SIG-M5 treated with dmso at 0.1 percent for 504 hours (cell line): ENCODE results near the gene ZBTB11.
"Not testable (repeated sequence)": the region's sequence is repeated elsewhere in the genome, so short reads cannot be mapped to it uniquely, and the experiment has no call there.

Source experiments
- DNase-seq: peaks from one replicate; lab custom pipeline; 2025; ENCODE audit not compliant: unreplicated experiment; lab: John Stamatoyannopoulos, UW

Gene ZBTB11, protein sequence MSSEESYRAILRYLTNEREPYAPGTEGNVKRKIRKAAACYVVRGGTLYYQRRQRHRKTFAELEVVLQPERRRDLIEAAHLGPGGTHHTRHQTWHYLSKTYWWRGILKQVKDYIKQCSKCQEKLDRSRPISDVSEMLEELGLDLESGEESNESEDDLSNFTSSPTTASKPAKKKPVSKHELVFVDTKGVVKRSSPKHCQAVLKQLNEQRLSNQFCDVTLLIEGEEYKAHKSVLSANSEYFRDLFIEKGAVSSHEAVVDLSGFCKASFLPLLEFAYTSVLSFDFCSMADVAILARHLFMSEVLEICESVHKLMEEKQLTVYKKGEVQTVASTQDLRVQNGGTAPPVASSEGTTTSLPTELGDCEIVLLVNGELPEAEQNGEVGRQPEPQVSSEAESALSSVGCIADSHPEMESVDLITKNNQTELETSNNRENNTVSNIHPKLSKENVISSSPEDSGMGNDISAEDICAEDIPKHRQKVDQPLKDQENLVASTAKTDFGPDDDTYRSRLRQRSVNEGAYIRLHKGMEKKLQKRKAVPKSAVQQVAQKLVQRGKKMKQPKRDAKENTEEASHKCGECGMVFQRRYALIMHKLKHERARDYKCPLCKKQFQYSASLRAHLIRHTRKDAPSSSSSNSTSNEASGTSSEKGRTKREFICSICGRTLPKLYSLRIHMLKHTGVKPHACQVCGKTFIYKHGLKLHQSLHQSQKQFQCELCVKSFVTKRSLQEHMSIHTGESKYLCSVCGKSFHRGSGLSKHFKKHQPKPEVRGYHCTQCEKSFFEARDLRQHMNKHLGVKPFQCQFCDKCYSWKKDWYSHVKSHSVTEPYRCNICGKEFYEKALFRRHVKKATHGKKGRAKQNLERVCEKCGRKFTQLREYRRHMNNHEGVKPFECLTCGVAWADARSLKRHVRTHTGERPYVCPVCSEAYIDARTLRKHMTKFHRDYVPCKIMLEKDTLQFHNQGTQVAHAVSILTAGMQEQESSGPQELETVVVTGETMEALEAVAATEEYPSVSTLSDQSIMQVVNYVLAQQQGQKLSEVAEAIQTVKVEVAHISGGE

GRCh38 chr3:101676765-101677435 lies at the start of gene ZBTB11:
TSS of gene ZBTB11 (minus strand) at chr3:101677132. CDS start at chr3:101676914, 218 bp downstream.
- no peak for DNase-seq

DNA sequence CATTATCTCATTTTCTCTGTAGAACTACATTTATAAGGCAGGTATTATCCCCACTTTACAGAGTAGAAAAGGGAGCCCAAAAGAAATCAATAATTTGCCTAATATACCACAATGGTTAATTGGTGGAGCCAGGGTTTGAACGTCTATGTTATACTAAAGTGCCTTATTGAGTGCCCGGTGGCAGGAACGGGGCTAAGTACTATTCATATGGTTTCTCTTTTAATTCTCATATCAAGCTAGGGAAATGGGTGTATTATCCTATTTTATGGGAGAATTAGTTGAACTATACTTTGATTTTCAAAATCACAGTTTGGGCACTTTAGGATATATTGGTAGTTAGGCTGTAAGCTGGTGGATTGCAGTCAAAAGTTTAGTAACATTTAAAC lies 49.0 kb upstream of the ZBTB11 start:
- DNase-seq = no peak

DNA sequence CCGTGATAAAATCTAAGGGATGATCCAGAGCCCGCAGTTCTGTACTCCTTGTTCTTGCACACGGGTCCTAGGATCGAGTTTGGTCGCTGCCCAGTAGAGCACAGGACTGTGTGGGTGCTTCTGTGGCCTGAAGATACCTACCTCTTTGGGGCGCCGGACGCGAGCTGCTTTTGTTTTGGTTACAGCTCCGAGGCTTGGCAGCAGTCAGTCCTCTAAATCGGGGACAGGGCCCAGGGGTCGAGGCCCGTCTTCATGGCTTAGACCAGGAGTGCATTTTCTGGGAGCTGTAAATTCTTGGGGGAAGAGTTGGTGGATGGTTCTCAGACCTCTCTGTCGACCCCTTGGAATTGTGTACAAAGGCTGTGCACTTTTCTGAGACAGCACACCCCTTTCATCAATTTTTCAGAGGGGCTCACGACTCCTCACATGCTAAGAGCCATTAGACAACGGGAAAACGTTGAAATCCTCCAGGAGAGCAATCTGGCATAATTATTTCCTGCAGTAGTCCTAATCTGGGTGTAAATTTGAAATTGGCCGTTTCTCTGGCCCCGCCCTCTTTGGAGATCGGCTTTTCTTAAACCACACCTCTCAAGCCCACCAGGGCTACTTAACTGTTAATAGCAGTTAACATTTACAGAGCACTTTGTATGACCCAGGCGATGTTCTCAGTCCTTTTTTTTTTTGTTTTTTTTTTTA lies 48.4 kb upstream of the ZBTB11 start:
- DNase-seq = peak; percentile 48

- peak; percentile 97 for DNase-seq
These were observed 47.6 kb upstream of the ZBTB11 start, which contains the start of gene CEP97 for GRCh38 chr3:101724329-101725193. TSS of gene CEP97 (plus strand) at chr3:101724614. CDS start at chr3:101724677, 63 bp downstream.

DNA sequence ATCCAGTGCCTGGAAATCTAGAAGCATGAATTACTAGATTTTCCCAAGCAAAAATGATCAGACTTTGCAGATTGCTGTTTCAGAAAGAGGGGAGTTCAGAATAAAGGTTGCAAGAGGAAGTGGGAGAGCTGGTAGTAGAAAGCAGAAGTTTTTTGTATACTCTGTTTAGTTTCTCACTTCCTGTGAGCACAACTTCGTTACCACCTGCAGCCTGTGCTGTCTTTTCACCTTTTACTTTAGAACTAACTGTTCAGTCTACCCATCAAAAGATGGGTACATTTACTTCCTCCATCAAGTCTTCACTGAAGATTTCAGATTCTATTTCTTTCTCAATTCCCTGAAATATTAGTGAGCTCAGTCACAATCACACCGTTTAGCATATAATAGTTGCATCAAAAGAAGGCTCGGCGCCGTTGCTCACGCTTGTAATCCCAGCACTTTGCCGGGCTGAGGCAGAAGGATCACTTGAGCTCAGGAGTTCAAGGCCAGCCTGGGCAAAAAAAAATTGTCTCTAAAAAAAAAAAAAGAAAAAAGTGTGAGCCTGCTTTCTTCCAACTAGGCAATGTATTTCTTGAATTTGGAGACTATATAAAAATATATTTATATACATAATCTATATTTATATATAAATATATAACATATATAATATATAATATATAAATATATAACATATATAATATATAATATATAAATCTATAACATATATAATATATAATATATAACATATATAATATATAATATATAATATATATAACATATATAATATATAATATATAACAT lies 45.7 kb upstream of the ZBTB11 start:
- DNase-seq = peak; percentile 87

GRCh38 chr3:101720851-101721840 lies 44.2 kb upstream of the ZBTB11 start:
- peak; percentile 23 for DNase-seq

DNA sequence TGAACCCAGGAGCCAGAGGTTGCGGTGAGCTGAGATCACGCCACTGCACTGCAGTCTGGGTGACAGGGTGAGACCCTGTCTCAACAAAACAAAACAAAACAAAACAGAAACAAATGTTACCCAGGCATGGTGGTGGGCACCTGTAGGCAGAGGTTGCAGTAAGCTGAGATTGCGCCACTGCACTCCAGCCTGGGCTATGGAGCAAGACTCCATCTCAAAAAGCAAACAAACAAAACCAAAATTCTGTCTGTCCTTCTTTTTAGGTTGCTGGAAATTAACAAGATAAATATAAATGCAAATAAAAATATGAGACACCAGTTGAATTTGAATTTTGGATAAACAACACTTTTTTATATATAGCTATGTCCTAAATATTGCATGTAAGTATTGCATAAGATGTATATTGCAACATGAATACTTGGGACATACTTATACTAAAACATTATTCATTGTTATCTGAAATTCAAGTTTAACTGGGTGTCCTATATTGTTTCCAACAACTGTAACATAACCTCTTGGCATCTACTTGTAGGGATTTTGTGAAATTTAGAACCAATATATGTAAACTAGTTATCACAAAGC lies 42.8 kb upstream of the ZBTB11 start:
- DNase-seq = peak; percentile 41

DNA sequence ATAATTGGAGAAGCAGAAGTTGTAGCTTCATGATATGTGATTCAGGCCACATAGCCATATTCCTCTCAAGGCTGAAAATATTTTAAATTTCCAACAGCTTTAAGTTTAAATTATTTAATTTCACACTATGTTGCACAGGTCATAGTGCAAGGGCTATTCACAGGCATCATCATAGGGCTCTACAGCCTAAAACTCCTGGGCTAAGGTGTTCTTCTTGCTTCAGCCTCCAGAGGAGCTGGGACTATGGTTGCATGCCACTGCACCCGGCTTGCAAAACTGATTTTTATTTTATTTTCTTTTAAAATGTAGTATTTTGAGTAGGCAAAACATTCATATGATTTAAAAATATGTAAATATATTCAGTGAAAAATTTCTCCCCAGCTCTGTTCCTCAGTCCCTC lies 41.5 kb upstream of the ZBTB11 start:
- DNase-seq = no peak

GRCh38 chr3:101709126-101709525 lies 32.2 kb upstream of the ZBTB11 start:
- no peak for DNase-seq

DNA sequence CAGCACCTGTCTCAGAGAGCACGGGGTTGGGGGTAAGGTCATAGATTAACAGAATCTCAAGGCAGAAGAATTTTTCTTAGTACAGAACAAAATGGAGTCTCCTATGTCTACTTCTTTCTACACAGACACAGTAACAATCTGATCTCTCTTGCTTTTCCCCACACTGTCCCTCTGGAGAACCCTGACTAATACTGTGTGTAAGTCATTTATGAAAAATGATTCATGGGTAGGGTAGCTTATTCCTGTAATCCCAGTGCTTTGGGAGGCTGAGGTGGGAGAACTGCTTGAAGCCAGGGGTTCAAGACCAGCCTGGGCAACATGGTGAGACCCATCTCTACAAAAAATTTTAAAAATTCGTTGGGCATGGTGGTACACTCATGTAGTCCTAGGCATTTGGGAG lies 27.7 kb upstream of the ZBTB11 start:
- not testable (repeated sequence) for DNase-seq

- DNase-seq = no peak
These were observed 26.2 kb upstream of the ZBTB11 start for GRCh38 chr3:101703169-101703568.

GRCh38 chr3:101702726-101703125 lies 25.8 kb upstream of the ZBTB11 start:
- DNase-seq = no peak

DNA sequence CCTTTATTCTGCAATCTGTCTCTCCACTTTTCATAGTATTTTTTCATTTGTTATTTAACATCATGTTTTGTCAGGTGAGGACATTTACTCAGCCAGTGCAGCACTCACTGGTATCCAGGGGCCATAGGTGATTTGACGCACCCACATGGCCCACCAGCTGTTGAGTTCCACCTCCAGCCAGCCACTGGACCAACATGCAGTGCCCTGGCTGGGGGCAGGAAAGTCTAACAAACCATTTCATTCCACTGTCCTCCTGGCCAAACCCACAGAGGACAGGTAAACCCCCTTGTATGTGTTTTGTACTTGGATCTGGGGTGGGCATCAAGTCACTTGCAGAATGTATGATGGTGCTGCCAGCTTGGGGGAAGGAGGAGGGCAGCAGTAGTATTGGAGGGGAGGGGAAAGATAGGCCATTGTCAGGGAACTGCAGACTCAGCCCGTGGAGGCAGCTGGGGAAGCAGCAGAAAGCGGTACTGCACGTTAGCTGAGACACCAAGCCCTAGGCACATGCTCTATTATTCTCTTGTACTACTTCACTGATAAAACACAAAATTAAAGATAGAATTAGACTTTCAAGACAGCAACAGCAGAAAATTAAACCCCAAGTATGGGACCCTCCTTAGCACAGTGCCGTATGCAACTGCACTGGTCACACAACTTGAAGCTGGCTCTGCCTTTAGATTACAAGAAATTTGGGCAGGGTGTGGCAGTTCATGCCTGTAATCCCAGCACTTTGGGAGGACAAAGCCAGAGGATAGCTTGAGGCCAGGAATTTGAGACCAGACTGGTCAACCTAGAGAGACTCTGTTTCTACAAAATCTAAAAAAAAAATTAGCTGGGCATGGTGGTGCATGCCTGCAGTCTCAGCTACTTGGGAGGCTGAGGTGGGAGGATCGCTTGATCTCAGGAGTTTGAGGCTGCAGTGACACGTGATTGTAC lies 25.0 kb upstream of the ZBTB11 start:
- DNase-seq = no peak

DNA sequence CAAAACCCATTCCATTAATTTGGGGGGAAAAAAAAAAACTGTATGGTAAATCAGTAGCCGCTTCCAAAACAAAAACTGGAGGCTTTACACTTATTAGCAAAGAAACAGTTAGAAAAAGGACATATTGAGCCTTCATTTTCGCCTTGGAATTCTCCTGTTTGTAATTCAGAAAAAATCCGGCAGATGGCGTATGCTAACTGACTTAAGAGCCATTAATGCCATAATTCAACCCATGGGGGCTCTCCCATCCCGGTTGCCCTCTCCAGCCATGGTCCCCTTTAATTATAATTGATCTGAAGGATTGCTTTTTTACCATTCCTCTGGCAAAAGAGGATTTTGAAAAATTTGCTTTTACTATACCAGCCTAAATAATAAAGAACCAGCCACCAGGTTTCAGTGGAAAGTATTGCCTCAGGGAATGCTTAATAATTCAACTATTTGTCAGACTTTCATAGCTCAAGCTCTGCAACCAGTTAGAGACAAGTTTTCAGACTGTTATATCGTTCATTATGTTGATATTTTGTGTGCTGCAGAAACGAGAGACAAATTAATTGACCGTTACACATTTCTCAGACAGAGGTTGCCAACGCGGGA lies 18.9 kb upstream of the ZBTB11 start:
- no peak for DNase-seq

DNA sequence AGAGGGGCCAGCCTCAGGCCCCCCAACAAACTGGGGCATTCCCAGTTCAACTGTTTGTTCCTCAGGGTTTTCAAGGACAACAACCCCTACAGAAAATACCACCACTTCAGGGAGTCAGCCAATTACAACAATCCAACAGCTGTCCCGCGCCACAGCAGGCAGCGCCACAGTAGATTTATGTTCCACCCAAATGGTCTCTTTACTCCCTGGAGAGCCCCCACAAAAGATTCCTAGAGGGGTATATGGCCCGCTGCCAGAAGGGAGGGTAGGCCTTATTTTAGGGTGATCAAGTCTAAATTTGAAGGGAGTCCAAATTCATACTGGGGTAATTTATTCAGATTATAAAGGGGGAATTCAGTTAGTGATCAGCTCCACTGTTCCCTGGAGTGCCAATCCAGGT lies 17.9 kb upstream of the ZBTB11 start:
- DNase-seq = not testable (repeated sequence)

DNA sequence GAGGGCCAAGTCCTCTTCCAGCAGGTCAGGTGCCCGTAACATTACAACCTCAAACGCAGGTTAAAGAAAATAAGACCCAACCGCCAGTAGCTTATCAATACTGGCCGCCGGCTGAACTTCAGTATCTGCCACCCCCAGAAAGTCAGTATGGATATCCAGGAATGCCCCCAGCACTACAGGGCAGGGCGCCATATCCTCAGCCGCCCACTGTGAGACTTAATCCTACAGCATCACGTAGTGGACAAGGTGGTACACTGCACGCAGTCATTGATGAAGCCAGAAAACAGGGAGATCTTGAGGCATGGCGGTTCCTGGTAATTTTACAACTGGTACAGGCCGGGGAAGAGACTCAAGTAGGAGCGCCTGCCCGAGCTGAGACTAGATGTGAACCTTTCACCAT lies 16.6 kb upstream of the ZBTB11 start:
- DNase-seq = not testable (repeated sequence)
